OCI-LY7 (cell line): Measurements from ENCODE around the gene NDUFS8. TPM values are rescaled to one million over a fixed set of nuclear protein-coding genes. Genes with fewer than 3 reads are reported as not detected.

ENCODE experiments used
- BruUV-seq: library from RNA; stranded (reverse); fragments of 400-500 nt; replicated peaks from 2 replicates; lab custom pipeline; 2021; lab: Mats Ljungman, UMichigan
- CTCF ChIA-PET: fragments of 300-600 bp; sonication (Branson Sonifier 250); formaldehyde crosslinking; loops from one replicate; lab custom pipeline; 2022; ENCODE audit warnings: antibody characterized with exemption; ENCODE audit not compliant: unreplicated experiment; lab: Charles Lee
- POLR2A ChIA-PET: fragments of 300-600 bp; sonication (Branson Sonifier 250); formaldehyde crosslinking; loops from one replicate; lab custom pipeline; 2022; ENCODE audit warnings: antibody characterized with exemption; lab: Charles Lee
- DNase-seq: peaks from one replicate; pipeline ENCODE4 v3.0.0-alpha.2; 2015; ENCODE audit warnings: low spot score
- H2AFZ ChIP-seq: fragments of 200-600 bp; sonication (generic), shearing (Covaris generic); 2 replicates; pipeline ENCODE4 v1.6.1; 2014; ENCODE audit warnings: mild to moderate bottlenecking, antibody characterized with exemption, low read length, moderate library complexity
- H3K27ac ChIP-seq: fragments of 200-600 bp; sonication (generic); 2 replicates; pipeline ENCODE4 v1.5.1; 2014; ENCODE audit warnings: mixed run types, low read depth, mild to moderate bottlenecking, moderate library complexity, low read length, inconsistent platforms; ENCODE audit not compliant: poor library complexity, severe bottlenecking
- H3K36me3 ChIP-seq: fragments of 200-600 bp; sonication (generic); 2 replicates; pipeline ENCODE4 v1.6.1; 2014; ENCODE audit warnings: mild to moderate bottlenecking, antibody characterized with exemption, low read length, moderate library complexity, mixed read lengths; ENCODE audit not compliant: insufficient read depth
- H3K4me1 ChIP-seq: fragments of 200-600 bp; sonication (generic); 2 replicates; pipeline ENCODE4 v1.5.1; 2014; ENCODE audit warnings: mild to moderate bottlenecking, low read length; ENCODE audit not compliant: insufficient read depth, poor library complexity, severe bottlenecking
- H3K4me2 ChIP-seq: fragments of 200-600 bp; sonication (generic); 2 replicates; pipeline ENCODE4 v1.6.1; 2014; ENCODE audit warnings: mild to moderate bottlenecking, low read length
- H3K4me3 ChIP-seq: fragments of 200-600 bp; sonication (generic); 2 replicates; pipeline ENCODE4 v1.5.1; 2014; ENCODE audit warnings: mild to moderate bottlenecking, low read depth, low read length; ENCODE audit not compliant: poor library complexity, severe bottlenecking
- H3K79me2 ChIP-seq: fragments of 200-600 bp; sonication (generic); 2 replicates; pipeline ENCODE4 v1.6.1; 2016; ENCODE audit warnings: low read depth, mild to moderate bottlenecking, low read length, moderate library complexity, mixed read lengths; ENCODE audit not compliant: insufficient read depth
- H3K9me2 ChIP-seq: fragments of 200-600 bp; sonication (generic); 2 replicates; pipeline ENCODE4 v1.6.1; 2016; ENCODE audit warnings: mild to moderate bottlenecking, low read length, mixed read lengths; ENCODE audit not compliant: insufficient read depth
- H3K9me3 ChIP-seq: fragments of 200-600 bp; sonication (generic); 2 replicates; pipeline ENCODE4 v1.6.1; 2014; ENCODE audit warnings: mild to moderate bottlenecking, mixed run types, low read length, mixed read lengths
- H4K20me1 ChIP-seq: fragments of 200-600 bp; sonication (generic); 2 replicates; pipeline ENCODE4 v1.6.1; 2014; ENCODE audit warnings: mild to moderate bottlenecking, antibody characterized with exemption, low read length, moderate library complexity, mixed read lengths; ENCODE audit not compliant: insufficient read depth
- CTCF ChIP-seq: fragments of 200-600 bp; sonication (generic); conservative IDR thresholded peaks from 2 replicates; pipeline ENCODE4 v1.5.1; 2014; ENCODE audit warnings: mild to moderate bottlenecking, antibody characterized with exemption, low read length, moderate library complexity, mixed read lengths
- EZH2phosphoT487 ChIP-seq: fragments of 200-600 bp; sonication (generic); IDR thresholded peaks from 2 replicates; pipeline ENCODE4 v1.6.1; 2018; ENCODE audit warnings: low read depth, borderline replicate concordance, mild to moderate bottlenecking, mixed run types, antibody characterized with exemption, low read length, moderate library complexity, mixed read lengths
- intact Hi-C: fragments of 100-400 bp; cut with micrococcal nuclease; formaldehyde crosslinking; loops from one replicate; pipeline ENCODE4 v1.10.0; 2022; ENCODE audit not compliant: unreplicated experiment
- total RNA-seq, 2 experiments: library from RNA; depleted of rRNA in 1 of 2; stranded (reverse); fragments of >200 nt in 1 of 2; shearing (Covaris generic) in 1 of 2; gene quantifications; 2 replicates each; pipeline ENCODE4 v1.2.3, GENCODE V29; 2014 to 2022

The NDUFS8 gene
- total RNA-seq, 2 experiments from 2014 or later = 126 to 173 TPM

GRCh38 chr11:67996051-67996450 is 34.4 kb upstream of the NDUFS8 start:
- Histone ChIP-seq H2AFZ (no peak overlapping the region), H4K20me1 (no peaks in the 10 kb centered on the region)

GRCh38 chr11:67996622-67997474 is 33.6 kb upstream of the NDUFS8 start:
- Histone ChIP-seq H3K4me2 (peak overlapping the region; percentile 66), H3K4me3 (peak overlapping the region; percentile 60), H3K27ac (no peak overlapping the region), H2AFZ (no peak overlapping the region), H3K79me2 (no peaks in the 10 kb centered on the region), H3K9me3 (no peaks in the 10 kb centered on the region), H3K4me1 (peaks cover 42% of the 10 kb centered on the region), H4K20me1 (no peaks in the 10 kb centered on the region), H3K9me2 (no peaks in the 10 kb centered on the region), H3K36me3 (peaks cover 26% of the 10 kb centered on the region)
- CTCF ChIA-PET = no interaction called here
- no TSS peak for BruUV-seq
- intact Hi-C loops = loop anchor here (10.0 kb wide), 1 partner anchor 352 kb away; no protein-coding TSS in a partner anchor
- TF ChIP-seq EZH2phosphoT487 (no peak), CTCF (no peak)
- POLR2A ChIA-PET = interaction anchor here (1.2 kb wide), 1 partner anchor 13 kb away, joined by 4 read pairs; the partner anchor contains the start of gene ALDH3B1
- peak; percentile 89 for DNase-seq

More at GRCh38 chr11:67996051-67996450, 34.4 kb upstream of the NDUFS8 start:
- no peak overlapping the region for H3K4me3 ChIP-seq
- POLR2A ChIA-PET = no interaction called here
- no peaks in the 10 kb centered on the region for H3K9me3 ChIP-seq
- BruUV-seq = no TSS peak
- intact Hi-C loops = loop anchor here (10.0 kb wide), 1 partner anchor 351 kb away; no protein-coding TSS in a partner anchor
- TF ChIP-seq CTCF (no peak), EZH2phosphoT487 (no peak)
- peaks cover 35% of the 10 kb centered on the region for H3K4me1 ChIP-seq
- DNase-seq = no peak
- no peak overlapping the region for H3K27ac ChIP-seq
- no peaks in the 10 kb centered on the region for H3K79me2 ChIP-seq
- CTCF ChIA-PET = no interaction called here
- H3K4me2 ChIP-seq = no peak overlapping the region
- H3K9me2 ChIP-seq = no peaks in the 10 kb centered on the region
- H3K36me3 ChIP-seq = peaks cover 26% of the 10 kb centered on the region
